ENCODE data around the gene PHYKPL.

- TF ChIP-seq POLR2A (IDR thresholded peaks at IDR 0.05; ENCODE audit: low read length) (no peak), GATA1 (IDR thresholded peaks at IDR 0.05; ENCODE audit: low read depth, low read length) (no peak)
Observed at GRCh38 chr5:178257650-178258049, 25.0 kb upstream of the PHYKPL start.

Measured in erythroblast (primary cell).